Measurements from ENCODE around the gene SRXN1.

DNA sequence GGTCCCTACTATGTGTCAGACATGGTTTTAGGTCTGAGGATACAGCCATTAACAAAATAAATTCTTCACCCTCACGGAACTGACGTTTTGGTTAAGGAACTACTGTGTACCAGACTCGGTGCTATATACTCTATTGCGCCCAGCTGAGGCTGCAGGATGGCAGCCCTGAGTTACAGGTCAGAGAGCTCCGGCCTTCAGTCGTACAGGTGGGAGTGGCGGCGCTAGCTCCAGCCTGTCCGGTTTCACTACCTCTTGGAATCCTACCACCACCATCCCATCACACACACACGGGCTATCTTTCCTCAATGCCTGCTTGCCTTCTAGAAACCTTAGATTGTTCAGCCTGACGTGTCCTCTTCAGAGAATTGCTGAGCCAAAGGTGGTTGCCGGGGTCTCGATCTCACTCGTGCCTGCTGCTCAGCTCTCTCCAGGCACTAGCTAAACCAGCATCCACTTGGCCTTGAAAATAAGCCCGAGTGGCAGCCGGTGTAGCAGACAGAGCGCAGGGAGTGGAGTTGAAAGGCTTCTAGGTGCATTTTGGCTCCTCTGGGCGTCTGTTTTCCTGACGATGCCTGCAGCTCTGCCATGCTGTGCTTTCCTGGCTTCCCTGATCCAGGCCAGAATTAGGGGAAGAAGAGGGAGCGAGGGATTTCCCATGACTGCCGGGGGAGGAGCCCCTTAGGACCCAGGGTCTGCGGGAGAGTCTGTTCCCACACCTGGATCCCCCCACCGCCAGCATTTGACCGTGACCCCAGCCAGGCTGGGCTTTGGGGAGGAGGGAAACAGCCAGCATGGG, 41.8 kb downstream of the SRXN1 start:
- TF ChIP-seq, protein P1, sequence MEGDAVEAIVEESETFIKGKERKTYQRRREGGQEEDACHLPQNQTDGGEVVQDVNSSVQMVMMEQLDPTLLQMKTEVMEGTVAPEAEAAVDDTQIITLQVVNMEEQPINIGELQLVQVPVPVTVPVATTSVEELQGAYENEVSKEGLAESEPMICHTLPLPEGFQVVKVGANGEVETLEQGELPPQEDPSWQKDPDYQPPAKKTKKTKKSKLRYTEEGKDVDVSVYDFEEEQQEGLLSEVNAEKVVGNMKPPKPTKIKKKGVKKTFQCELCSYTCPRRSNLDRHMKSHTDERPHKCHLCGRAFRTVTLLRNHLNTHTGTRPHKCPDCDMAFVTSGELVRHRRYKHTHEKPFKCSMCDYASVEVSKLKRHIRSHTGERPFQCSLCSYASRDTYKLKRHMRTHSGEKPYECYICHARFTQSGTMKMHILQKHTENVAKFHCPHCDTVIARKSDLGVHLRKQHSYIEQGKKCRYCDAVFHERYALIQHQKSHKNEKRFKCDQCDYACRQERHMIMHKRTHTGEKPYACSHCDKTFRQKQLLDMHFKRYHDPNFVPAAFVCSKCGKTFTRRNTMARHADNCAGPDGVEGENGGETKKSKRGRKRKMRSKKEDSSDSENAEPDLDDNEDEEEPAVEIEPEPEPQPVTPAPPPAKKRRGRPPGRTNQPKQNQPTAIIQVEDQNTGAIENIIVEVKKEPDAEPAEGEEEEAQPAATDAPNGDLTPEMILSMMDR (IDR thresholded peaks at IDR 0.05), result no peak
- no peak for TF ChIP-seq POLR2A (IDR thresholded peaks at IDR 0.05)
- TF ChIP-seq EP300 (IDR thresholded peaks at IDR 0.05), result no peak
